GM06990 (cell line): ENCODE results near the gene PEBP1.

Experiments
- DNase-seq: peaks from one replicate; pipeline ENCODE4 v3.0.0-alpha.2; 2011; ENCODE audit not compliant: insufficient read length; ENCODE audit errors: extremely low read depth
- H3K27me3 ChIP-seq: replicated peaks from 2 replicates; pipeline ENCODE4 v1.6.0; 2011; ENCODE audit warnings: low read length; ENCODE audit not compliant: control insufficient read depth, insufficient read depth
- H3K36me3 ChIP-seq: 2 replicates; pipeline ENCODE4 v1.5.1; 2011; ENCODE audit warnings: low read length; ENCODE audit not compliant: control insufficient read depth, insufficient read depth
- H3K4me3 ChIP-seq: replicated peaks from 2 replicates; pipeline ENCODE4 v1.5.1; 2011; ENCODE audit warnings: low read depth, mild to moderate bottlenecking, control low read depth, low read length
- CTCF ChIP-seq: IDR thresholded peaks from 2 replicates; pipeline ENCODE4 v1.5.1; 2011; ENCODE audit warnings: low read length, control low read depth, mild to moderate bottlenecking, inconsistent platforms; ENCODE audit not compliant: insufficient read depth, poor library complexity, severe bottlenecking

The PEBP1 gene

GRCh38 chr12:118136559-118137003 is 657 bp downstream of the PEBP1 start:
- peaks cover 11% of the 10 kb centered on the region for H3K36me3 ChIP-seq
- H3K4me3 ChIP-seq = peak overlapping the region; percentile 95
- DNase-seq = peak; percentile 65
- no peaks in the 10 kb centered on the region for H3K27me3 ChIP-seq
- TF ChIP-seq CTCF = no peak

GRCh38 chr12:118137148-118137678 is 1.3 kb downstream of the PEBP1 start:
- no peak for TF ChIP-seq CTCF
- Histone ChIP-seq H3K4me3 (peak overlapping the region; percentile 95), H3K27me3 (no peaks in the 10 kb centered on the region), H3K36me3 (peaks cover 11% of the 10 kb centered on the region)
- no peak for DNase-seq

- Histone ChIP-seq H3K27me3 (no peaks in the 10 kb centered on the region), H3K4me3 (no peak overlapping the region), H3K36me3 (peaks cover 18% of the 10 kb centered on the region)
- no peak for DNase-seq
- no peak for TF ChIP-seq CTCF
Measured at GRCh38 chr12:118140825-118141224, 4.9 kb downstream of the PEBP1 start.

- Histone ChIP-seq H3K27me3 (no peaks in the 10 kb centered on the region), H3K36me3 (peaks cover 15% of the 10 kb centered on the region), H3K4me3 (no peak overlapping the region)
- no peak for TF ChIP-seq CTCF
- DNase-seq = no peak
Measured at GRCh38 chr12:118144499-118144898, 8.6 kb downstream of the PEBP1 start.

GRCh38 chr12:118145113-118145797 is 9.3 kb downstream of the PEBP1 start:
- no peaks in the 10 kb centered on the region for H3K27me3 ChIP-seq
- TF ChIP-seq CTCF = no peak
- DNase-seq = peak; percentile 55
- peaks cover 12% of the 10 kb centered on the region for H3K36me3 ChIP-seq
- H3K4me3 ChIP-seq = no peak overlapping the region

- no peak for DNase-seq
- H3K27me3 ChIP-seq = no peaks in the 10 kb centered on the region
- H3K4me3 ChIP-seq = no peak overlapping the region
- H3K36me3 ChIP-seq = peaks cover 11% of the 10 kb centered on the region
- TF ChIP-seq CTCF = no peak
Measured at GRCh38 chr12:118145798-118146156, 9.9 kb downstream of the PEBP1 start.
